ENCODE measurements around the gene ANKZF1.

Gene ANKZF1

DNA sequence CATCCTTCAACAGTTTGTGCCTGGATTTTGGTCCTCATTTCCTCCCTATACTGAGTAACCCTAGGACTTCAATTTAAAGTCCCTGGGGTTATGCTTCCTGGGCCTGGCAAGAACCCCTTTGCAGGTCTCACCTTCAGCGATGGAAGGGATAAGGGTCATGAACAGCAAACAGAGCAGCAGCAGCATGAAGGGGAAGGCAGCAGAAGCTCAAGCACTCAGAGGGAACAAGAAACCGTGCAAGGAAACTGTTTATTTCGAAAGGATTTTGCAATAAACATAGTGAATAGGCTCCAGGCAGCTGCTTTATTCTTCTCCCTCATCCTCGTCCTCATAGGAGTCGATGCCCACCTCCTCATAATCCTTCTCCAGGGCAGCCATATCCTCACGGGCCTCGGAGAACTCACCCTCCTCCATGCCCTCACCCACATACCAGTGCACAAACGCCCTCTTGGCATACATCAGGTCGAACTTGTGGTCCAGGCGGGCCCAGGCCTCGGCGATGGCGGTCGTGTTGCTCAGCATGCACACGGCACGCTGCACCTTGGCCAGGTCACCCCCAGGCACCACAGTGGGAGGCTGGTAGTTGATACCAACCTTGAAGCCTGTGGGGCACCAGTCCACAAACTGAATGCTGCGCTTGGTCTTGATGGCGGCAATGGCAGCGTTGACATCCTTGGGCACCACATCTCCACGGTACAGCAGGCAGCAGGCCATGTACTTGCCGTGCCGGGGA, 20.6 kb downstream of the ANKZF1 start:
- ATAC-seq, result no peak
- TF ChIP-seq CSDC2 (CRISPR knock-in tag; IDR thresholded peaks at IDR 0.05) (no peak), ISL1 (CRISPR knock-in tag; IDR thresholded peaks at IDR 0.05) (no peak), OSR1 (CRISPR knock-in tag; IDR thresholded peaks at IDR 0.05) (no peak), ZNF70 (CRISPR knock-in tag; IDR thresholded peaks at IDR 0.05) (no peak), ARNTL (CRISPR knock-in tag; IDR thresholded peaks at IDR 0.05; ENCODE audit: borderline replicate concordance, low read depth) (no peak), ZFP3 (CRISPR knock-in tag; IDR thresholded peaks at IDR 0.05) (no peak), BACH2 (CRISPR knock-in tag; IDR thresholded peaks at IDR 0.05; ENCODE audit: borderline replicate concordance) (no peak), GLIS3 (CRISPR knock-in tag; IDR thresholded peaks at IDR 0.05) (no peak), TOX (CRISPR knock-in tag; IDR thresholded peaks at IDR 0.05; ENCODE audit: borderline replicate concordance) (no peak), ZNF565 (CRISPR knock-in tag; conservative IDR thresholded peaks at IDR 0.05; ENCODE audit: low read depth) (no peak), PPARA (CRISPR knock-in tag; IDR thresholded peaks at IDR 0.05; ENCODE audit: borderline replicate concordance) (no peak), ESRRG (CRISPR knock-in tag; IDR thresholded peaks at IDR 0.05) (no peak), SNAI2 (CRISPR knock-in tag; IDR thresholded peaks at IDR 0.05) (no peak)
- TF ChIP-seq, protein P1, sequence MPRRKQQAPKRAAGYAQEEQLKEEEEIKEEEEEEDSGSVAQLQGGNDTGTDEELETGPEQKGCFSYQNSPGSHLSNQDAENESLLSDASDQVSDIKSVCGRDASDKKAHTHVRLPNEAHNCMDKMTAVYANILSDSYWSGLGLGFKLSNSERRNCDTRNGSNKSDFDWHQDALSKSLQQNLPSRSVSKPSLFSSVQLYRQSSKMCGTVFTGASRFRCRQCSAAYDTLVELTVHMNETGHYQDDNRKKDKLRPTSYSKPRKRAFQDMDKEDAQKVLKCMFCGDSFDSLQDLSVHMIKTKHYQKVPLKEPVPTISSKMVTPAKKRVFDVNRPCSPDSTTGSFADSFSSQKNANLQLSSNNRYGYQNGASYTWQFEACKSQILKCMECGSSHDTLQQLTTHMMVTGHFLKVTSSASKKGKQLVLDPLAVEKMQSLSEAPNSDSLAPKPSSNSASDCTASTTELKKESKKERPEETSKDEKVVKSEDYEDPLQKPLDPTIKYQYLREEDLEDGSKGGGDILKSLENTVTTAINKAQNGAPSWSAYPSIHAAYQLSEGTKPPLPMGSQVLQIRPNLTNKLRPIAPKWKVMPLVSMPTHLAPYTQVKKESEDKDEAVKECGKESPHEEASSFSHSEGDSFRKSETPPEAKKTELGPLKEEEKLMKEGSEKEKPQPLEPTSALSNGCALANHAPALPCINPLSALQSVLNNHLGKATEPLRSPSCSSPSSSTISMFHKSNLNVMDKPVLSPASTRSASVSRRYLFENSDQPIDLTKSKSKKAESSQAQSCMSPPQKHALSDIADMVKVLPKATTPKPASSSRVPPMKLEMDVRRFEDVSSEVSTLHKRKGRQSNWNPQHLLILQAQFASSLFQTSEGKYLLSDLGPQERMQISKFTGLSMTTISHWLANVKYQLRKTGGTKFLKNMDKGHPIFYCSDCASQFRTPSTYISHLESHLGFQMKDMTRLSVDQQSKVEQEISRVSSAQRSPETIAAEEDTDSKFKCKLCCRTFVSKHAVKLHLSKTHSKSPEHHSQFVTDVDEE (CRISPR knock-in tag; IDR thresholded peaks at IDR 0.05), result no peak
- TF ChIP-seq, protein P2, sequence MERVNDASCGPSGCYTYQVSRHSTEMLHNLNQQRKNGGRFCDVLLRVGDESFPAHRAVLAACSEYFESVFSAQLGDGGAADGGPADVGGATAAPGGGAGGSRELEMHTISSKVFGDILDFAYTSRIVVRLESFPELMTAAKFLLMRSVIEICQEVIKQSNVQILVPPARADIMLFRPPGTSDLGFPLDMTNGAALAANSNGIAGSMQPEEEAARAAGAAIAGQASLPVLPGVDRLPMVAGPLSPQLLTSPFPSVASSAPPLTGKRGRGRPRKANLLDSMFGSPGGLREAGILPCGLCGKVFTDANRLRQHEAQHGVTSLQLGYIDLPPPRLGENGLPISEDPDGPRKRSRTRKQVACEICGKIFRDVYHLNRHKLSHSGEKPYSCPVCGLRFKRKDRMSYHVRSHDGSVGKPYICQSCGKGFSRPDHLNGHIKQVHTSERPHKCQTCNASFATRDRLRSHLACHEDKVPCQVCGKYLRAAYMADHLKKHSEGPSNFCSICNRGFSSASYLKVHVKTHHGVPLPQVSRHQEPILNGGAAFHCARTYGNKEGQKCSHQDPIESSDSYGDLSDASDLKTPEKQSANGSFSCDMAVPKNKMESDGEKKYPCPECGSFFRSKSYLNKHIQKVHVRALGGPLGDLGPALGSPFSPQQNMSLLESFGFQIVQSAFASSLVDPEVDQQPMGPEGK (CRISPR knock-in tag; IDR thresholded peaks at IDR 0.05; ENCODE audit: borderline replicate concordance), result no peak
- TF ChIP-seq, protein P3, sequence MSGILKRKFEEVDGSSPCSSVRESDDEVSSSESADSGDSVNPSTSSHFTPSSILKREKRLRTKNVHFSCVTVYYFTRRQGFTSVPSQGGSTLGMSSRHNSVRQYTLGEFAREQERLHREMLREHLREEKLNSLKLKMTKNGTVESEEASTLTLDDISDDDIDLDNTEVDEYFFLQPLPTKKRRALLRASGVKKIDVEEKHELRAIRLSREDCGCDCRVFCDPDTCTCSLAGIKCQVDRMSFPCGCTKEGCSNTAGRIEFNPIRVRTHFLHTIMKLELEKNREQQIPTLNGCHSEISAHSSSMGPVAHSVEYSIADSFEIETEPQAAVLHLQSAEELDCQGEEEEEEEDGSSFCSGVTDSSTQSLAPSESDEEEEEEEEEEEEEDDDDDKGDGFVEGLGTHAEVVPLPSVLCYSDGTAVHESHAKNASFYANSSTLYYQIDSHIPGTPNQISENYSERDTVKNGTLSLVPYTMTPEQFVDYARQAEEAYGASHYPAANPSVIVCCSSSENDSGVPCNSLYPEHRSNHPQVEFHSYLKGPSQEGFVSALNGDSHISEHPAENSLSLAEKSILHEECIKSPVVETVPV (CRISPR knock-in tag; IDR thresholded peaks at IDR 0.05), result no peak
- TF ChIP-seq, protein P4, sequence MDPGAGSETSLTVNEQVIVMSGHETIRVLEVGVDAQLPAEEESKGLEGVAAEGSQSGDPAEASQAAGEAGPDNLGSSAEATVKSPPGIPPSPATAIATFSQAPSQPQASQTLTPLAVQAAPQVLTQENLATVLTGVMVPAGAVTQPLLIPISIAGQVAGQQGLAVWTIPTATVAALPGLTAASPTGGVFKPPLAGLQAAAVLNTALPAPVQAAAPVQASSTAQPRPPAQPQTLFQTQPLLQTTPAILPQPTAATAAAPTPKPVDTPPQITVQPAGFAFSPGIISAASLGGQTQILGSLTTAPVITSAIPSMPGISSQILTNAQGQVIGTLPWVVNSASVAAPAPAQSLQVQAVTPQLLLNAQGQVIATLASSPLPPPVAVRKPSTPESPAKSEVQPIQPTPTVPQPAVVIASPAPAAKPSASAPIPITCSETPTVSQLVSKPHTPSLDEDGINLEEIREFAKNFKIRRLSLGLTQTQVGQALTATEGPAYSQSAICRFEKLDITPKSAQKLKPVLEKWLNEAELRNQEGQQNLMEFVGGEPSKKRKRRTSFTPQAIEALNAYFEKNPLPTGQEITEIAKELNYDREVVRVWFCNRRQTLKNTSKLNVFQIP (CRISPR knock-in tag; IDR thresholded peaks at IDR 0.05; ENCODE audit: borderline replicate concordance, low read depth), result no peak

DNA sequence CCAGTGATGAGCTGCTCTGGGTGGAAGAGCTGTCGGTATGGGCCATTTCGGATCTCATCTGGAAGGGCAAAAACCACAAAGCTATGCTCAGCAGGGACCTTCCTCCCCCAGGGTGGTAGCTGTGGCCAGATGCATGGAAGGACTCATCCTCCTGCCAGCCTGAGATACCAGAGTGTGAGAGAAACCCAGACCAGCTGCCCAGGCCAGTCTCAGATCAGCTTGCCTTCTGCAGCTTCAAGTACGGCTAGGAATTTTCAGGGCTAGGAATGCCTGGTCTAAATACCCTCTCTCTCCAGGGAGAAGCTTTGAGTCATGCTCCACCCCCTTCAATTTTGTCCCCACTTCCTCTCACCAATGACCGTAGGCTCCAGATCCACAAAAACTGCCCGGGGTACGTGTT, 22.1 kb downstream of the ANKZF1 start:
- ATAC-seq, result no peak
- TF ChIP-seq BACH2 (CRISPR knock-in tag; IDR thresholded peaks at IDR 0.05; ENCODE audit: borderline replicate concordance) (no peak), ZC3H10 (CRISPR knock-in tag; IDR thresholded peaks at IDR 0.05) (no peak), RARB (CRISPR knock-in tag; IDR thresholded peaks at IDR 0.05) (no peak), ZNF565 (CRISPR knock-in tag; conservative IDR thresholded peaks at IDR 0.05; ENCODE audit: low read depth) (no peak), ZFP3 (CRISPR knock-in tag; IDR thresholded peaks at IDR 0.05) (no peak), CSDC2 (CRISPR knock-in tag; IDR thresholded peaks at IDR 0.05) (no peak), ZNF70 (CRISPR knock-in tag; IDR thresholded peaks at IDR 0.05) (no peak), ISL1 (CRISPR knock-in tag; IDR thresholded peaks at IDR 0.05) (no peak), ZNF8 (CRISPR knock-in tag; IDR thresholded peaks at IDR 0.05) (no peak), GLIS3 (CRISPR knock-in tag; IDR thresholded peaks at IDR 0.05) (no peak), TOX (CRISPR knock-in tag; IDR thresholded peaks at IDR 0.05; ENCODE audit: borderline replicate concordance) (no peak)
- TF ChIP-seq, protein P4 (CRISPR knock-in tag; IDR thresholded peaks at IDR 0.05; ENCODE audit: borderline replicate concordance, low read depth), result no peak
- TF ChIP-seq, protein P1 (CRISPR knock-in tag; IDR thresholded peaks at IDR 0.05), result no peak
- TF ChIP-seq, protein P3 (CRISPR knock-in tag; IDR thresholded peaks at IDR 0.05), result no peak

Data from SK-N-SH treated with all-trans-retinoic acid at 6 μM for 48 hours (cell line).